WTC11 (cell line): ENCODE measurements around the gene XPO6. TPM values are rescaled to one million over a fixed set of nuclear protein-coding genes. Genes with fewer than 3 reads are reported as not detected.
A peak's percentile ranks its signal among the peaks of the same experiment; 100 is the strongest.

ENCODE experiments used
- ATAC-seq: fragments of 200-7000 bp; cut with Tn5 transposase; 2 replicates; pipeline ENCODE4 v1.10.0; 2021; ENCODE audit warnings: mild to moderate bottlenecking, moderate library complexity
- CTCF ChIA-PET: fragments of 300-600 bp; sonication (Branson Sonifier 250); formaldehyde crosslinking; loops from one replicate; lab custom pipeline; 2021; ENCODE audit warnings: antibody characterized with exemption; lab: Charles Lee
- POLR2A ChIA-PET: fragments of 350-600 bp; sonication (Branson Sonifier 250); formaldehyde crosslinking; loops from one replicate; lab custom pipeline; 2021; ENCODE audit warnings: antibody characterized with exemption; lab: Charles Lee
- DNase-seq: peaks from one replicate; pipeline ENCODE4 v3.0.0; 2021; ENCODE audit warnings: low spot score
- H3K27ac Mint-ChIP-seq: 2 replicates; pipeline ENCODE4 v1.8.0; 2021; ENCODE audit warnings: mixed read lengths
- H3K27me3 Mint-ChIP-seq: 2 replicates; pipeline ENCODE4 v1.8.0; 2021; ENCODE audit warnings: low read depth, mild to moderate bottlenecking, moderate library complexity, mixed read lengths
- H3K36me3 Mint-ChIP-seq: 2 replicates; pipeline ENCODE4 v1.8.0; 2021; ENCODE audit warnings: mixed read lengths
- H3K4me1 Mint-ChIP-seq: 2 replicates; pipeline ENCODE4 v1.8.0; 2022; ENCODE audit warnings: mixed read lengths
- H3K4me3 Mint-ChIP-seq: 2 replicates; pipeline ENCODE4 v1.8.0; 2021; ENCODE audit warnings: mild to moderate bottlenecking, moderate library complexity, mixed read lengths
- H3K9me3 Mint-ChIP-seq: 2 replicates; pipeline ENCODE4 v1.8.0; 2021; ENCODE audit warnings: mixed read lengths
- ATF1 ChIP-seq: sonication (generic); formaldehyde crosslinking; IDR thresholded peaks from 2 replicates; pipeline ENCODE4 v1.8.1; 2023; ENCODE audit warnings: mild to moderate bottlenecking, moderate library complexity, missing genetic modification reagents
- CREB1 ChIP-seq: sonication (generic); formaldehyde crosslinking; IDR thresholded peaks from 2 replicates; pipeline ENCODE4 v1.8.0; 2023; ENCODE audit warnings: mild to moderate bottlenecking, missing genetic modification reagents
- CREM ChIP-seq: sonication (generic); formaldehyde crosslinking; IDR thresholded peaks from 2 replicates; pipeline ENCODE4 v1.8.1; 2022; ENCODE audit warnings: mild to moderate bottlenecking, missing genetic modification reagents, moderate library complexity
- GABPB1 ChIP-seq: sonication (generic); formaldehyde crosslinking; IDR thresholded peaks from 2 replicates; pipeline ENCODE4 v1.8.1; 2023; ENCODE audit warnings: mild to moderate bottlenecking, missing genetic modification reagents
- GTF2I ChIP-seq: fragments of 250-450 bp; sonication (Bioruptor Pico); conservative IDR thresholded peaks from 2 replicates; pipeline ENCODE4 v1.4.0; 2021; ENCODE audit warnings: mild to moderate bottlenecking
- IRF2 ChIP-seq: sonication (generic); formaldehyde crosslinking; IDR thresholded peaks from 2 replicates; pipeline ENCODE4 v1.8.0; 2022; ENCODE audit warnings: low read depth, missing genetic modification reagents, borderline replicate concordance
- SMAD4 ChIP-seq: sonication (generic); formaldehyde crosslinking; IDR thresholded peaks from 2 replicates; pipeline ENCODE4 v1.8.0; 2022; ENCODE audit warnings: mild to moderate bottlenecking, missing genetic modification reagents
- SOX15 ChIP-seq: fragments of 250-450 bp; sonication (Bioruptor Pico); IDR thresholded peaks from 2 replicates; pipeline ENCODE4 v1.9.0; 2021; ENCODE audit warnings: mild to moderate bottlenecking
- SP1 ChIP-seq: sonication (generic); formaldehyde crosslinking; conservative IDR thresholded peaks from 2 replicates; pipeline ENCODE4 v1.8.1; 2022; ENCODE audit warnings: missing genetic modification reagents
- TCF7 ChIP-seq: sonication (generic); formaldehyde crosslinking; IDR thresholded peaks from 2 replicates; pipeline ENCODE4 v1.8.0; 2022; ENCODE audit warnings: mild to moderate bottlenecking, low read depth, missing genetic modification reagents, moderate library complexity
- TP53 ChIP-seq: sonication (generic); formaldehyde crosslinking; IDR thresholded peaks from 2 replicates; pipeline ENCODE4 v1.8.1; 2023; ENCODE audit warnings: mild to moderate bottlenecking, missing genetic modification reagents
- ZBTB21 ChIP-seq: sonication (generic); formaldehyde crosslinking; IDR thresholded peaks from 2 replicates; pipeline ENCODE4 v1.8.1; 2023; ENCODE audit warnings: mild to moderate bottlenecking, missing genetic modification reagents, borderline replicate concordance
- ZNF121 ChIP-seq: sonication (generic); formaldehyde crosslinking; IDR thresholded peaks from 2 replicates; pipeline ENCODE4 v1.8.0; 2023; ENCODE audit warnings: missing genetic modification reagents
- ZNF232 ChIP-seq: sonication (generic); formaldehyde crosslinking; IDR thresholded peaks from 2 replicates; pipeline ENCODE4 v1.8.0; 2022; ENCODE audit warnings: mild to moderate bottlenecking, missing genetic modification reagents
- ZNF671 ChIP-seq: fragments of 250-450 bp; sonication (Bioruptor Pico); IDR thresholded peaks from 2 replicates; pipeline ENCODE4 v1.8.0; 2021; ENCODE audit warnings: mild to moderate bottlenecking
- total RNA-seq: library from RNA; stranded (reverse); gene quantifications from 3 replicates; pipeline ENCODE4 v1.2.3, GENCODE V29; 2021
- TF ChIP-seq, protein P1 (sequence below): sonication (generic); formaldehyde crosslinking; IDR thresholded peaks from 2 replicates; pipeline ENCODE4 v1.8.0; 2023; ENCODE audit warnings: missing genetic modification reagents
- TF ChIP-seq, protein P2 (sequence below): sonication (generic); formaldehyde crosslinking; IDR thresholded peaks from 2 replicates; pipeline ENCODE4 v1.8.0; 2022; ENCODE audit warnings: mild to moderate bottlenecking, missing genetic modification reagents
- TF ChIP-seq, protein P3 (sequence below): sonication (generic); formaldehyde crosslinking; IDR thresholded peaks from 2 replicates; pipeline ENCODE4 v1.8.0; 2023; ENCODE audit warnings: missing genetic modification reagents, mild to moderate bottlenecking, borderline replicate concordance

XPO6 gene
- total RNA-seq, 1 experiment from 2014 or later, result 160 TPM

DNA sequence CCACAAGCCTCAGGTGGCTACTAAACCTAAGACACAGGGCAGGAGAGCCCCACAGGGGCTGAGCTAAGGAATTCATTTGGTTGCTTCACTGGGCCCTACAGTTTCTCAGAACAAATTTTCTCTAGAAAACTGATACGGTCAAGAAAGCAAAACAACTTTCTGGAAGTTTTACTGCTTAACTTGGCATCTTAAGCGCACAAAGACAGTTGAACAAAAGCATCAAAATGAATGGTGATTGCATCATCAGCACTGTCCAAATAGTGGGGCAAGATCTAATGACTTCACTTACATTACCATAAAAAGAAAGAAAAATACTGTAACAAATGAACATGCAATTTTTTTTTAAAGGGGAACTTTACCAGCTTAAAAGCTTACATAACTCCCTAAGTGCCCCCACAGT, 47.6 kb downstream of the XPO6 start:
- no peak for TF ChIP-seq TP53 (CRISPR knock-in tag)
- no peak for TF ChIP-seq SOX15 (CRISPR knock-in tag)
- peak; percentile 27; the same call in 1 of the 2 replicates for TF ChIP-seq GABPB1 (CRISPR knock-in tag)
- CTCF ChIA-PET, result interaction anchor here (1.5 kb wide), 1 partner anchor 54 kb away, joined by 3 read pairs; no protein-coding TSS in a partner anchor
- POLR2A ChIA-PET, result interaction anchor here (0.5 kb wide), 1 partner anchor 19 kb away, joined by 7 read pairs; no protein-coding TSS in a partner anchor
- Mint-ChIP-seq H3K4me1 (peaks cover 28% of the 10 kb centered on the region), H3K4me3 (no peak overlapping the region), H3K27me3 (no peaks in the 10 kb centered on the region), H3K9me3 (no peaks in the 10 kb centered on the region), H3K36me3 (peaks cover 35% of the 10 kb centered on the region), H3K27ac (no peak overlapping the region)
- DNase-seq (no peak), ATAC-seq (no peak)

DNA sequence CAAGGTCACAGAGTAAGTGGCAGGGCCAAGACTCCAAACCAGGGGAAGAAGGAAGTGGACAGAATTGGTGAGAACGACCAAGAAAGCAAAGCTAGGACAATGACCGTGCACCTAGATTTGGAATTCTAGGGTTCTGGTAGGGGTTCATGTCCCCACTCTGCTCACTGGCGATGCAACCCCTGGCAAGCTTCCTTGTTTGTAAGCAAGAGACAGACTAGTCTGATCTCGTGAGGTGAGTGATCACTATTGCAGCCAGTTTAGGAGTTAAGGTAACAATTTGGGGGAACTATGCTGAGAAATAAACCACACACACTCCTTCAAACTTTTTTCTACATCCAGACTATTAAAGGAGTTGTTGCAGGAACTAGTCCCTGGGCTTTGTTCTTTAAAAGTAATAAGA, 48.1 kb downstream of the XPO6 start:
- DNase-seq (no peak), ATAC-seq (no peak)
- peak overlapping the region; percentile 58; the same call in 1 of the 2 replicates for H3K27ac Mint-ChIP-seq
- H3K27me3 Mint-ChIP-seq, result no peaks in the 10 kb centered on the region
- ChIA-PET POLR2A (no interaction called here), CTCF (interaction anchor here (1.5 kb wide), 1 partner anchor 54 kb away, joined by 3 read pairs; no protein-coding TSS in a partner anchor)
- H3K4me1 Mint-ChIP-seq, result peaks cover 29% of the 10 kb centered on the region
- peaks cover 31% of the 10 kb centered on the region for H3K36me3 Mint-ChIP-seq
- H3K4me3 Mint-ChIP-seq, result no peak overlapping the region
- no peaks in the 10 kb centered on the region for H3K9me3 Mint-ChIP-seq
- TF ChIP-seq, protein P1, sequence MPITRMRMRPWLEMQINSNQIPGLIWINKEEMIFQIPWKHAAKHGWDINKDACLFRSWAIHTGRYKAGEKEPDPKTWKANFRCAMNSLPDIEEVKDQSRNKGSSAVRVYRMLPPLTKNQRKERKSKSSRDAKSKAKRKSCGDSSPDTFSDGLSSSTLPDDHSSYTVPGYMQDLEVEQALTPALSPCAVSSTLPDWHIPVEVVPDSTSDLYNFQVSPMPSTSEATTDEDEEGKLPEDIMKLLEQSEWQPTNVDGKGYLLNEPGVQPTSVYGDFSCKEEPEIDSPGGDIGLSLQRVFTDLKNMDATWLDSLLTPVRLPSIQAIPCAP (CRISPR knock-in tag), result no peak
- no peak for TF ChIP-seq ZBTB21 (CRISPR knock-in tag)
- TF ChIP-seq GTF2I, result no peak
- TF ChIP-seq ATF1, result no peak
- TF ChIP-seq, protein P2, sequence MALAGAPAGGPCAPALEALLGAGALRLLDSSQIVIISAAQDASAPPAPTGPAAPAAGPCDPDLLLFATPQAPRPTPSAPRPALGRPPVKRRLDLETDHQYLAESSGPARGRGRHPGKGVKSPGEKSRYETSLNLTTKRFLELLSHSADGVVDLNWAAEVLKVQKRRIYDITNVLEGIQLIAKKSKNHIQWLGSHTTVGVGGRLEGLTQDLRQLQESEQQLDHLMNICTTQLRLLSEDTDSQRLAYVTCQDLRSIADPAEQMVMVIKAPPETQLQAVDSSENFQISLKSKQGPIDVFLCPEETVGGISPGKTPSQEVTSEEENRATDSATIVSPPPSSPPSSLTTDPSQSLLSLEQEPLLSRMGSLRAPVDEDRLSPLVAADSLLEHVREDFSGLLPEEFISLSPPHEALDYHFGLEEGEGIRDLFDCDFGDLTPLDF, result no peak
- no peak for TF ChIP-seq IRF2
- no peak for TF ChIP-seq ZNF671 (CRISPR knock-in tag)
- TF ChIP-seq CREB1 (CRISPR knock-in tag), result no peak
- TF ChIP-seq SMAD4 (CRISPR knock-in tag), result no peak
- no peak for TF ChIP-seq SP1
- no peak for TF ChIP-seq TCF7 (CRISPR knock-in tag)
- no peak for TF ChIP-seq ZNF232 (CRISPR knock-in tag)
- TF ChIP-seq, all 79 proteins: peak for 0

DNA sequence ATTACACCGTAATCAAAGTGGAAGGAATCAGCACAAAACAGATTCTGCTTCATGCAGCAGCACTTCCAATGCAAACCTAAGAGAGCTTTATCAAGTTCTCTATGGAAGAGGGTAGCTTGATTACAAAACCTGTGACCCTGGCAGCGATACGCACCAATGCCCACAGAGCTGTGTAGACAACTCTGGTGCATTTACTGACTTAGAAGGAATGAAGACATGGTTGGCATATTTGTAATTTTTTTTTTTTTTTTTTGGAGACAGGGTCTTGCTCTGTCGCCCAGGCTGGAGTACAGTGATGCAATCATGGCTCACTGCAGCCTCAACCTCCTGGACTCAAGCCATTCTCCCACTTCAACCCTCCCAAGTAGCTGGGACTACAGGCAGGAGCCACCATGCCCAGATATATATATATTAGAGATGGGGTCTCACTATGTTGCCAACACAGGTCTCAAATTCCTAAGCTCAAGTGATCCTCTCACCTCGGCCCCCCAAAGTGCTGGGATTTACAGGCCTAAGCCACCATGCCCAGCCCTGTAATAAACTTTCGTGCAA, 49.4 kb downstream of the XPO6 start:
- no peak for ATAC-seq
- CTCF ChIA-PET, result interaction anchor here (0.6 to 1.5 kb wide), 3 partner anchors 22 to 464 kb away, joined by 3 read pairs; no protein-coding TSS in a partner anchor
- Mint-ChIP-seq H3K4me1 (peaks cover 29% of the 10 kb centered on the region), H3K36me3 (peaks cover 29% of the 10 kb centered on the region), H3K27me3 (no peaks in the 10 kb centered on the region), H3K9me3 (no peaks in the 10 kb centered on the region), H3K4me3 (no peak overlapping the region), H3K27ac (no peak overlapping the region)
- no peak for DNase-seq
- TF ChIP-seq CREM (CRISPR knock-in tag) (no peak), ZNF121 (CRISPR knock-in tag) (peak; percentile 79)
- TF ChIP-seq, protein P3, sequence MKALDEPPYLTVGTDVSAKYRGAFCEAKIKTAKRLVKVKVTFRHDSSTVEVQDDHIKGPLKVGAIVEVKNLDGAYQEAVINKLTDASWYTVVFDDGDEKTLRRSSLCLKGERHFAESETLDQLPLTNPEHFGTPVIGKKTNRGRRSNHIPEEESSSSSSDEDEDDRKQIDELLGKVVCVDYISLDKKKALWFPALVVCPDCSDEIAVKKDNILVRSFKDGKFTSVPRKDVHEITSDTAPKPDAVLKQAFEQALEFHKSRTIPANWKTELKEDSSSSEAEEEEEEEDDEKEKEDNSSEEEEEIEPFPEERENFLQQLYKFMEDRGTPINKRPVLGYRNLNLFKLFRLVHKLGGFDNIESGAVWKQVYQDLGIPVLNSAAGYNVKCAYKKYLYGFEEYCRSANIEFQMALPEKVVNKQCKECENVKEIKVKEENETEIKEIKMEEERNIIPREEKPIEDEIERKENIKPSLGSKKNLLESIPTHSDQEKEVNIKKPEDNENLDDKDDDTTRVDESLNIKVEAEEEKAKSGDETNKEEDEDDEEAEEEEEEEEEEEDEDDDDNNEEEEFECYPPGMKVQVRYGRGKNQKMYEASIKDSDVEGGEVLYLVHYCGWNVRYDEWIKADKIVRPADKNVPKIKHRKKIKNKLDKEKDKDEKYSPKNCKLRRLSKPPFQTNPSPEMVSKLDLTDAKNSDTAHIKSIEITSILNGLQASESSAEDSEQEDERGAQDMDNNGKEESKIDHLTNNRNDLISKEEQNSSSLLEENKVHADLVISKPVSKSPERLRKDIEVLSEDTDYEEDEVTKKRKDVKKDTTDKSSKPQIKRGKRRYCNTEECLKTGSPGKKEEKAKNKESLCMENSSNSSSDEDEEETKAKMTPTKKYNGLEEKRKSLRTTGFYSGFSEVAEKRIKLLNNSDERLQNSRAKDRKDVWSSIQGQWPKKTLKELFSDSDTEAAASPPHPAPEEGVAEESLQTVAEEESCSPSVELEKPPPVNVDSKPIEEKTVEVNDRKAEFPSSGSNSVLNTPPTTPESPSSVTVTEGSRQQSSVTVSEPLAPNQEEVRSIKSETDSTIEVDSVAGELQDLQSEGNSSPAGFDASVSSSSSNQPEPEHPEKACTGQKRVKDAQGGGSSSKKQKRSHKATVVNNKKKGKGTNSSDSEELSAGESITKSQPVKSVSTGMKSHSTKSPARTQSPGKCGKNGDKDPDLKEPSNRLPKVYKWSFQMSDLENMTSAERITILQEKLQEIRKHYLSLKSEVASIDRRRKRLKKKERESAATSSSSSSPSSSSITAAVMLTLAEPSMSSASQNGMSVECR (CRISPR knock-in tag), result no peak
- POLR2A ChIA-PET, result no interaction called here
